Activated CD8-positive, alpha-beta memory T cell treated with anti-CD3 and anti-CD28 coated beads for 36 hours (primary cell): ENCODE results near the gene CAVIN1. TPM values are rescaled to one million over a fixed set of nuclear protein-coding genes. Genes with fewer than 3 reads are reported as not detected.
"Not testable (repeated sequence)": the region's sequence is repeated elsewhere in the genome, so short reads cannot be mapped to it uniquely, and the experiment has no call there.

Experiments
- CTCF ChIA-PET: fragments of 350-600 bp; sonication (Branson Sonifier 250); formaldehyde crosslinking; loops from one replicate; lab custom pipeline; 2021; ENCODE audit warnings: antibody characterized with exemption; lab: Charles Lee
- POLR2A ChIA-PET: fragments of 350-600 bp; sonication (Branson Sonifier 250); formaldehyde crosslinking; loops from one replicate; lab custom pipeline; 2021; ENCODE audit warnings: antibody characterized with exemption; lab: Charles Lee
- total RNA-seq, 2 experiments: library from RNA; stranded (reverse); gene quantifications; one replicate each; pipeline ENCODE4 v1.2.3, GENCODE V29; 2021

Gene CAVIN1
- total RNA-seq, 2 experiments from 2014 or later = 0.51 to 0.78 TPM

DNA sequence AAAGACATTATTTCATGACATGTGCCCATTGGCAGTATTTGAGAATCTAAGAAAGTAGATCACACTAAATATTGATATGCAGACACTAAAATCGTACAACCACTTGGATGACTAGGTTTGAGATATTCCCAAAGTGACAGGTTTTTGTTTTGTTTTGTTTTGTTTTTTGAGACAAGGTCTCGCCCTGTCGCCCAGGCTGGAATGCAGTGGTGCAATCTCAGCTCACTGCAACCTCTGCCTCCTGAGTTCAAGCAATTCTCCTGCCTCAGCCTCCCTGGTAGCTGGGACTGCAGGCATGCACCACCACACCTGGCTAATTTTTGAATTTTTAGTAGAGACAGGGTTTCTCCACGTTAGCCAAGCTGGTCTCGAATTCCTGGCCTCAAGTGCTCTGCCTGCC, 54.7 kb downstream of the CAVIN1 start:
- ChIA-PET CTCF (interaction anchor here (0.6 kb wide), 1 partner anchor 210 kb away, joined by 3 read pairs; no protein-coding TSS in a partner anchor), POLR2A (interaction anchor here (0.7 kb wide), 1 partner anchor 28 kb away, joined by 3 read pairs; no protein-coding TSS in a partner anchor)

GRCh38 chr17:42366176-42367023, 56.7 kb downstream of the CAVIN1 start:
- CTCF ChIA-PET = interaction anchor here (0.7 kb wide), 3 partner anchors 100 to 349 kb away, joined by 3 to 5 read pairs (median 4); partner anchors contain the start of gene DNAJC7
- POLR2A ChIA-PET = not testable (repeated sequence)

- POLR2A ChIA-PET = no interaction called here
- CTCF ChIA-PET = interaction anchor here (0.7 to 1.3 kb wide), 3 partner anchors 14 to 42 kb away, joined by 3 read pairs; partner anchors contain the start of gene STAT3
Measured at GRCh38 chr17:42365136-42365535, 57.9 kb downstream of the CAVIN1 start.

DNA sequence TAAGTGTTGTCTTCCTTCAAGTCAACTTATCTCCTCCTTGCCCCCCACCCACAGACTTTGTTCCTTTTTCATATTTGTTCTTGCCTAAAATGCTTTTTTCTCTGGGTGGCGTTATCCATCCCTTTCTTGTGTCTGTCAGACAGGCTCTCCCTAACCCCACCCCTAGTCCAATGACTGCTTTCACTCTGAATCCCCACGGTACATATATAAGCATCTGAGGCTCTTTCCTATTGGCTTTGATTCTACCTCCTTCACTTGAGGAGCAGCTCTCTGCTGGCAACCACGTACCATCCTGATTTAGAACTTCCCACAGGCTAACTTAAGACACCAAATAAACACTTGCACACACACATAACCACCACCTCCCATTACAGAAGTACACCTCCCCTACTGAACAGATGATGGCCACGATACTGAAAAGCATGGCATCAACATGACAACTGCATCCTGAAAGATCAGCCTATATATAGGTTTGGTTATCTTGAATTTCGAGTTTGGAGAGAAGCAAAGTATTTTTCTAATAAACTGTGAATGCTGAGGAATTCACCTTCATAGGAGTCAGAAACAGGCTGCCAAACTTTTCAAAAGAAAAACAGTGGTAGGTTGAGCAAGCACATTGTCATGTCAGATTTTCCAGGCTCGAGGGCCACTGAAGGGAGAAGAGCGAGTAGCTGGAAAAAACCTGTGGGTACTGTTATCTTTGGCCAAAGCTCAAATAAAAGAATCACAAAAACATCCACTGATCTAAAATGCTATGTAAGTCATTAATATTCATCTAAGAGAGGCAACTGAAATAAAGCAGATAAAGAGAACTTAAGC, 59.1 kb downstream of the CAVIN1 start:
- ChIA-PET CTCF (interaction anchor here (1.0 to 1.3 kb wide), 3 partner anchors 10 to 24 kb away, joined by 3 read pairs; partner anchors contain the start of gene STAT3), POLR2A (no interaction called here)

GRCh38 chr17:42363231-42363630, 59.8 kb downstream of the CAVIN1 start:
- ChIA-PET POLR2A (no interaction called here), CTCF (interaction anchor here (1.2 kb wide), 1 partner anchor 11 kb away, joined by 3 read pairs; no protein-coding TSS in a partner anchor)

DNA sequence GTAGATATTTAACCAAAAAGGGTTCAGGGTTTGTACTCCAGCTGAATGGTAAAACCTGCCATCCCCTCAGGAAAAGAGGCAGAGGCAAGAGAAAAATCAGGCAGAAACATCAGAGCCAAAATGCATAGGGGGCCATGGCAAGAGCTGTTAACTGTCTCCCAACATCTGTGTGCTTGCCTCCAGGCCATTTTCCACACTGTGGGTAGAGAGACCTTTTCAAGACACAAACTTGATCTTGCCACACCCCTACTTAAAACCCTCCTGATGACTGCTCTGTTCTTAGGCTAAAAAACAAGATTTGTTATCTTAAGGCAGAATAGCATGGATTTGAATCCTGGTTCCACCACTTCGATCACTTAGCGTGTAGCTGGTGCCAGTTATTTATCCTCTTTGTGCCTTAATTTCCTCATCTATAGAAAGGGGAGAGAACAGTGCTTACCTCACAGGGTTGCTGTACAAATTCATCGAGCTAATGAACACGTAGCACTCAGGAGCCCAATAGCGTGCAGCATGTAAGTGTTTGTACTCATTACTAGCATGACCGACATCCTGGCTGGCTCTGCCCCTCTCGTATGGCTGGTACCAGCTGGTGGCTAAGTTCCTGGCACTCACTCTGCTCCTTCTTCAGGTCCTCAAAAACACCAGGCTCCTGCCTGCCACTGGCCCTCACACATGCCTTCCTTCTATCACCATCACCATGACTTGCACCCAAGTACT, 60.7 kb downstream of the CAVIN1 start:
- ChIA-PET CTCF (interaction anchor here (1.2 to 1.4 kb wide), 2 partner anchors 23 to 44 kb away, joined by 4 read pairs; no protein-coding TSS in a partner anchor), POLR2A (no interaction called here)

DNA sequence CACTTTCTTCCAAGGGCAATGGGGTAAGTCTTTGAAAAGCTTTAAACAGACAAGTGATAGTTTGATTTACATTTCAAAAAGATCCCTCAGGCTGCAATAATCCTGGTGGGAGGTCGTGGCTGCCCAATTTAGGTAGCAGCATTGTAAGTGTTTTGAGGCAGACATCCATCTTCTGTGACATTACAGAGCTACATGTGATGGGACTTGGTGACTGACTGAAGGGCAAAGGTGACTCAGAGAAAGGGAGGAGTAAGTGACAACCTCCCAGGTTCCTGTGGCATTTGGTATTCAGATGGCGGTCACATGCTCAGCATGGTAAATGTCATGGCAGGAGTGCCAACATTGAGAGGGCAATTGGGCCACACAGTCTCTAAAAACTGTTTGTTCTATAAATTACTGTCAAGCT, 61.3 kb downstream of the CAVIN1 start:
- CTCF ChIA-PET = interaction anchor here (0.6 to 1.4 kb wide), 4 partner anchors 24 to 173 kb away, joined by 3 to 4 read pairs (median 4); no protein-coding TSS in a partner anchor
- POLR2A ChIA-PET = interaction anchor here (0.5 to 0.6 kb wide), 2 partner anchors 24 to 88 kb away, joined by 3 to 10 read pairs; no protein-coding TSS in a partner anchor

GRCh38 chr17:42360388-42360787, 62.7 kb downstream of the CAVIN1 start:
- CTCF ChIA-PET, POLR2A ChIA-PET: not testable (repeated sequence)

- POLR2A ChIA-PET = no interaction called here
- CTCF ChIA-PET = interaction anchor here (0.7 to 2.1 kb wide), 6 partner anchors 19 to 169 kb away, joined by 3 to 7 read pairs (median 4); partner anchors contain the start of gene STAT3
Measured at GRCh38 chr17:42359133-42359532, 63.9 kb downstream of the CAVIN1 start.

DNA sequence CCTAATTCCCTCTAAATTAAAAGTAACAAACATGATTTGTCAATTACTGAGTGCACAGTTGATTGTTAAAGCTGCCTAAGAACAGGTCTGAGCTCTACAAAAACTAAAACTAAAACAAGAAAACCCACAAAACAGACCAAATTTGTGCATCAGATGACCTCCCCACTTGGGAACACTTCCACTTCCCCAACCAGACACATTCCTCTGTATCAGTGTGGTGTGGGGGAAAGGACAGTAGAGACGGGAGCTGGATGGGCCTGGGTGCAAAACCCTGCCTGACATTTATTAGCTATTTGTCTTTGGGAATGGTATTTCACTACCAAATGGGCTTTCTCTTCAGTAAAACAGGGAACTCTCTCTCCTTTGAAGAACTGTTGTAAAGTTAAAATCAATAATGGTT, 64.6 kb downstream of the CAVIN1 start:
- CTCF ChIA-PET = interaction anchor here (1.2 to 2.1 kb wide), 5 partner anchors 21 to 169 kb away, joined by 4 to 7 read pairs (median 6); partner anchors contain the start of gene STAT3
- POLR2A ChIA-PET = no interaction called here

- POLR2A ChIA-PET = no interaction called here
- CTCF ChIA-PET = no interaction called here
Measured at GRCh38 chr17:42354956-42355843, 67.9 kb downstream of the CAVIN1 start.

Other genes starting within 250 kb of the CAVIN1 start
- gene KCNH4, start 242.1 kb downstream of the CAVIN1 start, total RNA-seq = 1 to 10 TPM; 1.2 to 1.3 TPM
- gene HCRT, start 237.8 kb downstream of the CAVIN1 start, total RNA-seq = not detected
- gene GHDC, start 228.8 kb downstream of the CAVIN1 start, total RNA-seq = 10 to 100 TPM; 19.2 to 20.0 TPM
- gene STAT5B, start 146.9 kb downstream of the CAVIN1 start, total RNA-seq = 100 to 1,000 TPM; 102 to 111 TPM
- gene STAT5A, start 134.8 kb downstream of the CAVIN1 start, total RNA-seq = 100 to 1,000 TPM; 197 TPM
- 100 to 1,000 TPM; 179 TPM for gene STAT3, start 34.8 kb downstream of the CAVIN1 start, total RNA-seq
- gene ATP6V0A1, start 35.6 kb upstream of the CAVIN1 start, total RNA-seq = 1 to 10 TPM; 3.3 to 3.4 TPM
- gene NAGLU, start 113.0 kb upstream of the CAVIN1 start, total RNA-seq = 10 to 100 TPM; 15.0 to 17.6 TPM
- under 1 TPM; 0.19 to 0.29 TPM for gene HSD17B1, start 129.7 kb upstream of the CAVIN1 start, total RNA-seq
- gene COASY, start 138.9 kb upstream of the CAVIN1 start, total RNA-seq = 100 to 1,000 TPM; 118 to 120 TPM
- 10 to 100 TPM; 59.9 to 66.2 TPM for gene MLX, start 143.8 kb upstream of the CAVIN1 start, total RNA-seq
- gene PSMC3IP, start 154.5 kb upstream of the CAVIN1 start, total RNA-seq = 10 to 100 TPM; 37.0 to 42.1 TPM
- 10 to 100 TPM; 29.6 to 30.2 TPM for gene RETREG3, start 186.1 kb upstream of the CAVIN1 start, total RNA-seq
- gene TUBG1, start 186.4 kb upstream of the CAVIN1 start, total RNA-seq = 100 to 1,000 TPM; 118 to 123 TPM
- gene TUBG2, start 236.0 kb upstream of the CAVIN1 start, total RNA-seq = 10 to 100 TPM; 11.4 to 12.9 TPM